Measurements from ENCODE around the gene ACOX2. TPM values are rescaled to one million over a fixed set of nuclear protein-coding genes. Genes with fewer than 3 reads are reported as not detected.

Gene ACOX2
- total and polyA plus RNA-seq, 7 donors, result 1.8 to 18.1 (median 4.4) TPM

DNA sequence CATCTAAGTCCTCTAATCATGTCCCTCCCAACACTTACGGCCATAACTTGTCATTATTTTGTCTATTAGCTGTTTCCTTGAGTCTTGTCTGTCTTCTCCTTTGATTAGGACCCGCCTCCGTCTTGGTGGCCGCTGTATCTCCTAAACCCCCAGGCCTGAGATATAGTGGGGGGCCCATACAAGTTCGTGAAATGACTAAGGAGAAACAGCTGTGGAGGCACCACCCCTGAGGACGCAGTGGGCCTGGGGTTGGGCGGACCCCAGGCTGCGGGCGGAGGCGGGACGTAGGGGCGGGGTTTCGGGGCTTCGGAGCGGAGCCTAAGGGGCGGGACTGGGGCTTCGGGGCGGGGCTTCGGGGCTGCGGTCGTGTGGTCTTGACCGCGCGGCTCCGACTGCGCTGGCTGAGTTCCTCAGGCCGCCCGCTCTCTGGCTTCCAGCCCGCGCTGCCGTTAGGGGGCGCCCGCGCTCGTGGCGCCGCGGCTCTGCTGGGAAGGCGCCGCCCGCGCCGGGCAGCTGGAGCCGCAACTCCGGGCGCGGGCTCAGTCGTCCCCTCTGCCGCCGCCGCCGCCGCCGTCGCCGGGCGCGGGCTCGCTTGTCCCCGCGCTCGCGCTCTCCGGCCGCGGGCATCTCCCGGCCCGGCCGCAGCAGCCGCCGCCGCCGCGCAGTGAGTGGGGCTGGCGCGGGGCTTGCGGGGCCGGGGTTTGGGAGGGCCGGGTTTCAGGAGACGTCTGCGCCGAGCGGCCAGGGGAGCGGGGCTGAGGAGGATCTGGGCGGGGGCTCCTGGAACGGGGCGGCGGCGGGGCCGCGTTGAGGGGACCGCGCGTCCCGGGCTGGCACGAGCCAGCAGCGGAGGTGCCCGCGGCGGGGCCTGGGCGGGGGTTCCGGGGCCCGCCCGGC lies 45.2 kb downstream of the ACOX2 start, which contains the start of gene KCTD6:
TSS of gene KCTD6 (plus strand) at position 591 of the 897 bp plus-strand sequence. CDS start 6,660 bp downstream, outside the sequence.
- Histone ChIP-seq H3K4me3 (peak within 1 kb of the TSS; percentile 88), H3K4me1 (peaks cover 43% of the 10 kb centered on the region), H3K9me3 (no peaks in the 10 kb centered on the region), H3K27me3 (ENCODE audit: insufficient read depth in 3 of 3, low read length in 2 of 3) (no peaks in the 10 kb centered on the region), H3K27ac (peak within 1 kb of the TSS; percentile 79), H3K36me3 (ENCODE audit: insufficient read depth in 1 of 2, low read depth in 1 of 2) (no peaks in the 10 kb centered on the region)
- intact Hi-C loops (cut with DNase I), result loop anchor here (2.0 to 5.0 kb wide), 3 partner anchors 59 to 185 kb away; partner anchors contain the start of genes PXK (in 2 of the 2), HTD2 (in 1 of the 2), PDHB (in 1 of the 2) and RPP14 (in 1 of the 2)
- WGBS, 3 donors, result 1% methylated on average over 50 to 104 of the region's 104 CpGs
- ATAC-seq, result peak; percentile 96 to 97 (median 96)
- DNase-seq, result peak; percentile 94 to 97
- TF ChIP-seq, protein P1, sequence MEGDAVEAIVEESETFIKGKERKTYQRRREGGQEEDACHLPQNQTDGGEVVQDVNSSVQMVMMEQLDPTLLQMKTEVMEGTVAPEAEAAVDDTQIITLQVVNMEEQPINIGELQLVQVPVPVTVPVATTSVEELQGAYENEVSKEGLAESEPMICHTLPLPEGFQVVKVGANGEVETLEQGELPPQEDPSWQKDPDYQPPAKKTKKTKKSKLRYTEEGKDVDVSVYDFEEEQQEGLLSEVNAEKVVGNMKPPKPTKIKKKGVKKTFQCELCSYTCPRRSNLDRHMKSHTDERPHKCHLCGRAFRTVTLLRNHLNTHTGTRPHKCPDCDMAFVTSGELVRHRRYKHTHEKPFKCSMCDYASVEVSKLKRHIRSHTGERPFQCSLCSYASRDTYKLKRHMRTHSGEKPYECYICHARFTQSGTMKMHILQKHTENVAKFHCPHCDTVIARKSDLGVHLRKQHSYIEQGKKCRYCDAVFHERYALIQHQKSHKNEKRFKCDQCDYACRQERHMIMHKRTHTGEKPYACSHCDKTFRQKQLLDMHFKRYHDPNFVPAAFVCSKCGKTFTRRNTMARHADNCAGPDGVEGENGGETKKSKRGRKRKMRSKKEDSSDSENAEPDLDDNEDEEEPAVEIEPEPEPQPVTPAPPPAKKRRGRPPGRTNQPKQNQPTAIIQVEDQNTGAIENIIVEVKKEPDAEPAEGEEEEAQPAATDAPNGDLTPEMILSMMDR (IDR thresholded peaks at IDR 0.05), result peak; percentile 68

DNA sequence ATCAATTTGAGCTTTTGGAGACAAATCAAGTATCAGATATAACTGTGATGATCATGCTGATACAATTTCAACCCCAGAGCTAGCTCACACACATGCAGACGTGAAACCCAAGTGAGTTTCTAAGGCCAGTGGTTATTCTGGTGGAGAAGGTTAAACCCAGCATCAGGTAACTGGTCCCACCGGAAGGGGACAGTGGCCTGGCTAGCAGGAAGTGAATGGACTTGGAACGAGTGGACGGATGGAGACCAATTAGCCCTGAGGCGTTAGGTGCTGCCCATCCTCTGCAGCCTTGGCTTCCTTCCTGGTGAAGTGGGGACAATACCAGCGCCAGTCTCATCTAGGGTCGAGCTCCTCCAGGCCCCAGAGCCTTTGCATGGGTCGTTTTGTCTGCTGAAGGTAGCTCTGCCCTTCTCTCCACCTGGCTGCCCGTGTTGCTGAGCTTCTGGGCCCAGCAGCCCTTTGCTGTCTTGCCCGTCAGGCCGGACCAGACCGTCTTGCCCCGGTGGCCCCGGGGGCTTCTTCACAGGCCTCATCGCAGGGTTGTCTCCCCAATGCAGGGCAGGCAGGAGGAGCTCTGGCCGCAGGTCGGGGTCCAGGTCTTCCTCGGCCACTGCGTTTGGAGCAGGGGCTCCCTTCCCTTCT lies 46.0 kb downstream of the ACOX2 start:
- DNase-seq, result peak; percentile 28 to 62
- peak overlapping the region; percentile 63 for H3K4me3 ChIP-seq

DNA sequence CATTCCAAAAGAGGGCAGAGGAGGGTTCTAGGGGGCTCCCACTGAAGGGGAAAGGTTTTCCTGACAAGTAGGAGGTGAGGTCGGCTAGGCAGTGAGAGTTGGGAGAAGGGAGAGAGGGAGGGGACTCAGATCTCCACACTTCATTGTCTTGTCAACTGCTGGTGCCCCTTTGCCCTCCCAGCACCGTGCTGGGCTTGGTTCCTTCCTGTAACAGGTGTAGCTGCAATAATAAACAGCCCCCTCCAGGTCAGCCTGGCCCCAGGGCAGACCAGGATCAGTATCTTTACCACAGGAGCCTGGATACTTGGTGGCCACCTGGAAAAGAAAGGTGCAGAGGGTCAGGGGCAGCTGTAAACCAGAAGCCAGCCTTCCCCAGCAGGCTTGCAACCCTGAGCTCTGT lies 48.0 kb downstream of the ACOX2 start:
- H3K27ac ChIP-seq, result no peak overlapping the region
- DNase-seq (no peak), ATAC-seq (no peak)
- 20 to 37% (median 33%) methylated on average over 2 of the region's 2 CpGs for WGBS, 3 donors
- H3K36me3 ChIP-seq (ENCODE audit: insufficient read depth in 1 of 2, low read depth in 1 of 2), result no peaks in the 10 kb centered on the region
- no peak overlapping the region for H3K4me3 ChIP-seq
- no peaks in the 10 kb centered on the region for H3K9me3 ChIP-seq
- peaks cover 19% of the 10 kb centered on the region for H3K4me1 ChIP-seq
- intact Hi-C loops (cut with DNase I), result no loop called here
- TF ChIP-seq, protein P1 (IDR thresholded peaks at IDR 0.05), result no peak
- no peaks in the 10 kb centered on the region for H3K27me3 ChIP-seq (ENCODE audit: insufficient read depth in 3 of 3, low read length in 2 of 3)

More for the DNA sequence above, 46.0 kb downstream of the ACOX2 start:
- no peaks in the 10 kb centered on the region for H3K27me3 ChIP-seq (ENCODE audit: insufficient read depth in 3 of 3, low read length in 2 of 3)
- no peaks in the 10 kb centered on the region for H3K36me3 ChIP-seq (ENCODE audit: insufficient read depth in 1 of 2, low read depth in 1 of 2)
- 53 to 68% (median 58%) methylated on average over 19 of the region's 19 CpGs for WGBS, 3 donors
- peak; percentile 5 to 29 (median 11) for ATAC-seq
- H3K27ac ChIP-seq, result peak overlapping the region; percentile 76
- no peaks in the 10 kb centered on the region for H3K9me3 ChIP-seq
- intact Hi-C loops (cut with DNase I), result loop anchor here in 1 of 2 donors (5.0 kb wide), 1 partner anchor 59 kb away; the partner anchor contains the start of gene PDHB
- TF ChIP-seq, protein P1 (IDR thresholded peaks at IDR 0.05), result no peak
- H3K4me1 ChIP-seq, result peaks cover 38% of the 10 kb centered on the region

DNA sequence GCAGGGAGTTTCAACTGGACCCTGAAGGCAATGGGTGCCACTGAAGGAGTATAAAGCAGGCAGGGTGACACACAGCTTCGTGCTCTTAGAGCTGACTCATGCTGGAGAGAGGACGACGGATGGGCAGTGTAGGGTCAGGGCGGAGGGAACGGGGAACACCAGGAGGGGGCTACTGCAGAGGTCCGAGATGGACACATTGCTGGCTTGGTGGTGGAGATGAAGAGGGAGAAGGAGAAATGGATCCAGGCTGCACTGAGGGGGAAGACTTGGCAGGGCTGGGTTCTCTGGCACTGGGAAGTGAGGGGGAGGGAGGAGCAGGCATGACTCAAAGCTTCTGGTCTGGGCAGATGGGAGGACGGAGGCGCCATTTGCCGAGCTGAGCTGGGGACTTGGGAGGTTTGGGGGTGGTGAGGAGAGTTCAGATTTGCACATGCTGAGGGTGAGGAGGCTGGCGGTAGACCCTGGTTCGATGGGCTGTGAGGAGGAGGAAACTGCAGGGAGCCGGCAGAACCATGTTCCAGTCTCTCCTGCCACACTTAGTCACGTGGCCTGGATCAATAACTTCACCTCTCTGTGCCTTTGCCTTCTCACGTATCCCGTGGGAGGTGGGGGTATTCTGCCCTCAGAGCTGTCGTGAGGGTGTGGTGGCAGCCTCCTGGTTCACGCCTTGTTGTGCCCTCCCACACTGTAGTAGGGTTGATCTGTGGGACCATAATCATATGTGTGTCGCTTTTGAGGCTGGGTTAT lies 49.7 kb downstream of the ACOX2 start:
- Histone ChIP-seq H3K4me1 (peaks cover 11% of the 10 kb centered on the region), H3K9me3 (no peaks in the 10 kb centered on the region), H3K27me3 (ENCODE audit: insufficient read depth in 3 of 3, low read length in 2 of 3) (no peaks in the 10 kb centered on the region), H3K4me3 (no peak overlapping the region), H3K27ac (no peak overlapping the region), H3K36me3 (ENCODE audit: insufficient read depth in 1 of 2, low read depth in 1 of 2) (no peaks in the 10 kb centered on the region)
- TF ChIP-seq, protein P1 (IDR thresholded peaks at IDR 0.05), result no peak
- ATAC-seq (no peak), DNase-seq (peak in 1 of 2 donors; percentile 38)
- intact Hi-C loops (cut with DNase I), result no loop called here
- 57 to 65% (median 63%) methylated on average over 18 of the region's 18 CpGs for WGBS, 3 donors

All from psoas muscle (tissue), 8 donors.